ENCODE results near the gene SRP54. TPM values are rescaled to one million over a fixed set of nuclear protein-coding genes. Genes with fewer than 3 reads are reported as not detected.

The SRP54 gene
- total RNA-seq, 4 donors from 2014 or later = 31.2 to 52.7 (median 39.3) TPM

GRCh38 chr14:34989762-34990161 lies 7.0 kb downstream of the SRP54 start:
- intact Hi-C loops (cut with DNase I) = no loop called here
- Histone ChIP-seq H3K27ac (replicated peaks in 1 of 4) (no peak overlapping the region), H3K36me3 (no peaks in the 10 kb centered on the region), H3K27me3 (no peaks in the 10 kb centered on the region), H3K9me3 (no peaks in the 10 kb centered on the region), H3K4me1 (peaks cover 13 to 35% (median 29%) of the 10 kb centered on the region in 4 donors), H3K4me3 (no peak overlapping the region)
- DNase-seq (ENCODE audit: extremely low spot score) = no peak
- TF ChIP-seq EP300 (IDR thresholded peaks at IDR 0.05) = no peak
- no peak for TF ChIP-seq POLR2A (IDR thresholded peaks at IDR 0.05; ENCODE audit: low read depth)
- TF ChIP-seq, protein P1, sequence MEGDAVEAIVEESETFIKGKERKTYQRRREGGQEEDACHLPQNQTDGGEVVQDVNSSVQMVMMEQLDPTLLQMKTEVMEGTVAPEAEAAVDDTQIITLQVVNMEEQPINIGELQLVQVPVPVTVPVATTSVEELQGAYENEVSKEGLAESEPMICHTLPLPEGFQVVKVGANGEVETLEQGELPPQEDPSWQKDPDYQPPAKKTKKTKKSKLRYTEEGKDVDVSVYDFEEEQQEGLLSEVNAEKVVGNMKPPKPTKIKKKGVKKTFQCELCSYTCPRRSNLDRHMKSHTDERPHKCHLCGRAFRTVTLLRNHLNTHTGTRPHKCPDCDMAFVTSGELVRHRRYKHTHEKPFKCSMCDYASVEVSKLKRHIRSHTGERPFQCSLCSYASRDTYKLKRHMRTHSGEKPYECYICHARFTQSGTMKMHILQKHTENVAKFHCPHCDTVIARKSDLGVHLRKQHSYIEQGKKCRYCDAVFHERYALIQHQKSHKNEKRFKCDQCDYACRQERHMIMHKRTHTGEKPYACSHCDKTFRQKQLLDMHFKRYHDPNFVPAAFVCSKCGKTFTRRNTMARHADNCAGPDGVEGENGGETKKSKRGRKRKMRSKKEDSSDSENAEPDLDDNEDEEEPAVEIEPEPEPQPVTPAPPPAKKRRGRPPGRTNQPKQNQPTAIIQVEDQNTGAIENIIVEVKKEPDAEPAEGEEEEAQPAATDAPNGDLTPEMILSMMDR (IDR thresholded peaks at IDR 0.05) = no peak
- TF ChIP-seq POLR2AphosphoS5 (IDR thresholded peaks at IDR 0.05) = no peak

GRCh38 chr14:34993426-34993825 lies 10.6 kb downstream of the SRP54 start:
- intact Hi-C loops (cut with DNase I) = no loop called here
- 98% methylated on average over 3 of the region's 3 CpGs for WGBS
- TF ChIP-seq POLR2AphosphoS5 (IDR thresholded peaks at IDR 0.05) (no peak), EP300 (IDR thresholded peaks at IDR 0.05) (no peak), POLR2A (IDR thresholded peaks at IDR 0.05; ENCODE audit: low read depth) (no peak)
- TF ChIP-seq, protein P1 (IDR thresholded peaks at IDR 0.05) = no peak
- Histone ChIP-seq H3K27ac (replicated peaks in 1 of 4) (no peak overlapping the region), H3K4me3 (no peak overlapping the region), H3K27me3 (no peaks in the 10 kb centered on the region), H3K36me3 (peaks cover 0 to 7% (median 2%) of the 10 kb centered on the region in 4 donors), H3K9me3 (no peaks in the 10 kb centered on the region), H3K4me1 (peaks cover 0 to 16% (median 9%) of the 10 kb centered on the region in 4 donors)
- DNase-seq (ENCODE audit: extremely low spot score) = no peak

DNA sequence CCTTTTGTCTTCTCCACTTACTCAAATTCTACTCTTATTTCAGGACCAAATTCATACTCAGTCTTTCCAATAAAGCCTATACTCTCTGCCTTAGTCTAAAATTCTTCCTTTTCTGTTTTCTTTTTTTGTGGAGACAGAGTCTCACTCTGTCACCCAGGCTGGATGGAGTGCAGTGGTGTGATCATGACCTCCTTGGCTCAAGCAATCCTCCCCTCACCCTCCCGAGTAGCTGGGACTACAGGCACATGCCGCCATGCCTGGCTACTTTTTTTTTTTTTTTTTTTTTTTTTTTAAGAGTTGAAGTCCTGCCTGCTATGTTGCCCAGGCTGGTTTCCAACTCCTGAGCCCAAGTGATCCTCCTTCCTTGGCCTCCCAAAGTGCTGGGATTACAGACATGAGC lies 11.9 kb downstream of the SRP54 start:
- Histone ChIP-seq H3K9me3 (no peaks in the 10 kb centered on the region), H3K27me3 (no peaks in the 10 kb centered on the region), H3K27ac (replicated peaks in 1 of 4) (no peak overlapping the region), H3K4me1 (peaks cover 0 to 8% (median 4%) of the 10 kb centered on the region in 4 donors), H3K4me3 (no peak overlapping the region), H3K36me3 (peaks cover 0 to 14% (median 4%) of the 10 kb centered on the region in 4 donors)
- intact Hi-C loops (cut with DNase I) = no loop called here
- no peak for DNase-seq (ENCODE audit: extremely low spot score)
- WGBS = 94% methylated on average over 2 of the region's 2 CpGs
- TF ChIP-seq, protein P1 (IDR thresholded peaks at IDR 0.05) = no peak
- TF ChIP-seq EP300 (IDR thresholded peaks at IDR 0.05) (no peak), POLR2A (IDR thresholded peaks at IDR 0.05; ENCODE audit: low read depth) (no peak)

DNA sequence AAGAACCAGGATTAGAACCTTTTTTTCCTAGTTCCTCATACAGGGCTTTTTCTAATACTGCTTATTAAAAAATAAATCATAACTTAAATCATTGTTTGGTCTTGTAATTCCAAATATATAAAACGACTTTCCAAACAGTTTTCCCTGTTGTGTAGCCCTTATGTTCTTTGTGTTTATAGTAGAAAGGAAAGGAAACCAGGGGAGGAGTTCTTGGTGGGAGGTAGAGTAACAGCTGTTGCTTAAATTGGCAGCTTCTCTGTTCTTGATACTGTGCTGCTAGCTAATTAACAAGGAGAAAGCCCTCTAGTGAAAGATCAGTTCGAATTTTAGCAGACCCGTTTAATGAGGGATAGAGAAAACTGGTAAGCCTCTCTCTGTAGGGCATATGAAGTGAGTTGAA lies 15.0 kb downstream of the SRP54 start:
- Histone ChIP-seq H3K27me3 (no peaks in the 10 kb centered on the region), H3K9me3 (no peaks in the 10 kb centered on the region), H3K4me1 (no peaks in the 10 kb centered on the region), H3K36me3 (peaks cover 8 to 38% (median 22%) of the 10 kb centered on the region in 4 donors), H3K27ac (replicated peaks in 1 of 4) (no peak overlapping the region), H3K4me3 (no peak overlapping the region)
- DNase-seq (ENCODE audit: extremely low spot score) = no peak
- TF ChIP-seq EP300 (IDR thresholded peaks at IDR 0.05) (no peak), POLR2AphosphoS5 (IDR thresholded peaks at IDR 0.05) (no peak), POLR2A (IDR thresholded peaks at IDR 0.05; ENCODE audit: low read depth) (no peak)
- TF ChIP-seq, protein P1 (IDR thresholded peaks at IDR 0.05) = no peak
- intact Hi-C loops (cut with DNase I) = no loop called here
- WGBS = 31% methylated on average over 3 of the region's 3 CpGs

- H3K36me3 ChIP-seq = peaks cover 8 to 53% (median 36%) of the 10 kb centered on the region in 4 donors
- no peak overlapping the region for H3K27ac ChIP-seq (replicated peaks in 1 of 4)
- WGBS = 95% methylated on average over 3 of the region's 3 CpGs
- H3K4me3 ChIP-seq = no peak overlapping the region
- no peaks in the 10 kb centered on the region for H3K4me1 ChIP-seq
- DNase-seq (ENCODE audit: extremely low spot score) = no peak
- TF ChIP-seq EP300 (IDR thresholded peaks at IDR 0.05) (no peak), POLR2A (IDR thresholded peaks at IDR 0.05; ENCODE audit: low read depth) (no peak), POLR2AphosphoS5 (IDR thresholded peaks at IDR 0.05) (no peak)
- TF ChIP-seq, protein P1 (IDR thresholded peaks at IDR 0.05) = no peak
- no peaks in the 10 kb centered on the region for H3K9me3 ChIP-seq
- no peaks in the 10 kb centered on the region for H3K27me3 ChIP-seq
- intact Hi-C loops (cut with DNase I) = no loop called here
Observed at GRCh38 chr14:34999500-34999899, 16.7 kb downstream of the SRP54 start.

Measured in esophagus muscularis mucosa (tissue), 4 donors.